Measurements from ENCODE around the gene CCDC141. TPM values are rescaled to one million over a fixed set of nuclear protein-coding genes. Genes with fewer than 3 reads are reported as not detected.
A peak's percentile ranks its signal among the peaks of the same experiment; 100 is the strongest.

CCDC141 gene
- total and polyA plus RNA-seq, 3 donors from 2014 or later, result 2.2 to 25.9 (median 17.8) TPM

- Histone ChIP-seq H3K27ac (no peak overlapping the region), H3K9me3 (no peaks in the 10 kb centered on the region), H3K27me3 (no peaks in the 10 kb centered on the region), H3K36me3 (ENCODE audit: low read depth, missing control alignments) (no peaks in the 10 kb centered on the region), H3K4me1 (no peaks in the 10 kb centered on the region), H3K4me3 (no peak overlapping the region)
- WGBS, 2 donors, result 97 to 100% methylated on average over 2 to 3 of the region's 3 CpGs
- no peak for DNase-seq
- TF ChIP-seq CTCF (IDR thresholded peaks at IDR 0.05), result peak in 2 of 3 experiments; percentile 18 to 57
- TF ChIP-seq POLR2A (IDR thresholded peaks at IDR 0.05), result no peak
- intact Hi-C loops (cut with DNase I; ENCODE audit: low total_unique reads), result no loop called here
These were observed 245.1 kb downstream of the CCDC141 start for GRCh38 chr2:178804791-178805190.

GRCh38 chr2:178800510-178800909 is 249.4 kb downstream of the CCDC141 start:
- no peak overlapping the region for H3K27ac ChIP-seq
- no peaks in the 10 kb centered on the region for H3K4me1 ChIP-seq
- no peaks in the 10 kb centered on the region for H3K27me3 ChIP-seq
- H3K9me3 ChIP-seq, result no peaks in the 10 kb centered on the region
- no peaks in the 10 kb centered on the region for H3K36me3 ChIP-seq (ENCODE audit: low read depth, missing control alignments)
- DNase-seq, result no peak
- no peak for TF ChIP-seq POLR2A (IDR thresholded peaks at IDR 0.05)
- no peak for TF ChIP-seq CTCF (IDR thresholded peaks at IDR 0.05)
- 88 to 93% methylated on average over 7 of the region's 7 CpGs for WGBS, 2 donors
- intact Hi-C loops (cut with DNase I; ENCODE audit: low total_unique reads), result no loop called here
- H3K4me3 ChIP-seq, result no peak overlapping the region

- no peak for TF ChIP-seq POLR2A (IDR thresholded peaks at IDR 0.05)
- TF ChIP-seq CTCF (IDR thresholded peaks at IDR 0.05), result no peak
- DNase-seq, result no peak
- H3K4me3 ChIP-seq, result no peak overlapping the region
- no peaks in the 10 kb centered on the region for H3K27me3 ChIP-seq
- no peaks in the 10 kb centered on the region for H3K9me3 ChIP-seq
- H3K4me1 ChIP-seq, result no peaks in the 10 kb centered on the region
- H3K27ac ChIP-seq, result no peak overlapping the region
- H3K36me3 ChIP-seq (ENCODE audit: low read depth, missing control alignments), result no peaks in the 10 kb centered on the region
- intact Hi-C loops (cut with DNase I; ENCODE audit: low total_unique reads), result loop anchor here (5.0 kb wide), 1 partner anchor 118 kb away; no protein-coding TSS in a partner anchor
- WGBS, 2 donors, result 60 to 78% methylated on average over 17 to 19 of the region's 19 CpGs
These were observed 250.6 kb downstream of the CCDC141 start for GRCh38 chr2:178799305-178799704.

GRCh38 chr2:178796079-178796677 is 253.8 kb downstream of the CCDC141 start:
- H3K9me3 ChIP-seq, result no peaks in the 10 kb centered on the region
- TF ChIP-seq POLR2A (IDR thresholded peaks at IDR 0.05) (no peak), CTCF (IDR thresholded peaks at IDR 0.05) (peak; percentile 28 to 55 (median 29))
- no peaks in the 10 kb centered on the region for H3K36me3 ChIP-seq (ENCODE audit: low read depth, missing control alignments)
- H3K4me1 ChIP-seq, result no peaks in the 10 kb centered on the region
- H3K27ac ChIP-seq, result no peak overlapping the region
- no peaks in the 10 kb centered on the region for H3K27me3 ChIP-seq
- DNase-seq, result no peak
- no peak overlapping the region for H3K4me3 ChIP-seq
- intact Hi-C loops (cut with DNase I; ENCODE audit: low total_unique reads), result loop anchor here (5.0 kb wide), 1 partner anchor 121 kb away; no protein-coding TSS in a partner anchor
- WGBS, 2 donors, result 91 to 93% methylated on average over 2 of the region's 2 CpGs

GRCh38 chr2:178787934-178788333 is 262.0 kb downstream of the CCDC141 start:
- H3K4me3 ChIP-seq, result no peak overlapping the region
- H3K36me3 ChIP-seq (ENCODE audit: low read depth, missing control alignments), result no peaks in the 10 kb centered on the region
- TF ChIP-seq POLR2A (IDR thresholded peaks at IDR 0.05) (no peak), CTCF (IDR thresholded peaks at IDR 0.05) (no peak)
- no peak overlapping the region for H3K27ac ChIP-seq
- DNase-seq, result no peak
- H3K27me3 ChIP-seq, result no peaks in the 10 kb centered on the region
- 92% methylated on average over 5 of the region's 5 CpGs for WGBS, 2 donors
- intact Hi-C loops (cut with DNase I; ENCODE audit: low total_unique reads), result no loop called here
- no peaks in the 10 kb centered on the region for H3K9me3 ChIP-seq
- no peaks in the 10 kb centered on the region for H3K4me1 ChIP-seq

Data from testis (tissue), 3 donors.